Putamen (tissue), 1 donor: ENCODE data around the gene ST8SIA5.
"Not testable (repeated sequence)": the region's sequence is repeated elsewhere in the genome, so short reads cannot be mapped to it uniquely, and the experiment has no call there.

ENCODE experiments used
- DNase-seq: peaks from one replicate; pipeline ENCODE4 v3.0.0-alpha.2; 2016; ENCODE audit warnings: low spot score

The ST8SIA5 gene

GRCh38 chr18:46756559-46757201 is at the start of gene ST8SIA5:
TSS of gene ST8SIA5 (minus strand) at chr18:46757053. CDS start at chr18:46756508, 545 bp downstream.
- DNase-seq = no peak

GRCh38 chr18:46795945-46796344 is 39.1 kb upstream of the ST8SIA5 start:
- not testable (repeated sequence) for DNase-seq

DNA sequence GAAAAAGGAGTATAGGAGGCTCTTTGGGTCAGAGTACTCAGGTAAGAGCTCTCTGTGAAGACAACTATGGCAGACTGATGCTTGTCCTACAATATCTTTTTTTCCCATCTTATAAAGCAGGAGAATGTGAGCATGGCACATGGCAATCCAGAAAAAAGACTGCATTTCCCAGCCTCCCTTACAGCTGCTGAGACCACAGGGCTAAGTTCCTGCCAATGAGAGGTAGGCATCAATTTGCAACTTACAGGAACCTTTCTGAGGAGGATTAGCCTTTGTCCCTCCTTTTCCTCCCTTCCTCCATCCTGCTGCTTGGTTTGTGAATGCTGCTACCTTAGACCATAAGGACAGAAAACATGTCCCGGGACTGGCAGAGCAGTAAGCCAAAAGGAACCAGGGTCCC is 37.8 kb upstream of the ST8SIA5 start:
- no peak for DNase-seq

GRCh38 chr18:46793565-46793964 is 36.7 kb upstream of the ST8SIA5 start:
- no peak for DNase-seq

DNA sequence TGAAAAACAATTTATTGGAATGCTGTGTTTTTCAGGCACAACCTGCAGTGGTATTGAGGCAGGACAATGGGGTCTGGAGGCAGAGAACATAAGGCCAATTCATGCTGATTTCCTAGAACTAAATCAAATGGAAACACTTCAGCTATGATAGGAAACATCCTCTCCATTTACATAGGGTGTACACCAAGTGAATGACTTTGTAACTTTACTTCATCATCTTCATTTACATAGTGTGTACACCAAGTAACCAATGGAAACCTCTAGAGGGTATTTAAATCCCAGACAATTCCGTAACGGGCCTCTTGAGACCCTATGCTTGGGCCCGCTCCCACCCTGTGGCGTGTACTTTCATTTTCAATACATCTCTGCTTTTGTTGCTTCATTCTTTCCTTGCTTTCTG is 32.2 kb upstream of the ST8SIA5 start:
- DNase-seq = no peak

DNA sequence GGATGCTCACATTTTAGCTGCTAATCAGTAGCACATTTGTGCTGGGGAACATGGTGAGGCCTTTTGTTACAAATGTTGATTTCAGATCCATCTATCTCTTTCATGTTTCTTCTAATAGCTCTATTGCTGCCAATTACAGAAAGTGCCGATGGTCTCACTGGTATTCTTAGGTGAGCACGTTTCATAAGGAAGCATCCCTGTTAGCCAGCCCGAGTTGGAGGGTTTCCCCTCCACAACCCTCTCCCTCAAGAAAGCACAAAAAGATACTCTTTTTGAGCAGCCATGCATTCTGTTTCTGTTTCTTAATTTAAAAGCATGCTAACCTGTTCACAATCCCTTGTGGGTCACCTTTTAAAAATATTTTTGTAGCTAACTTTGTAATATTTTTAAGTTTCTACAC is 30.8 kb upstream of the ST8SIA5 start:
- no peak for DNase-seq

DNA sequence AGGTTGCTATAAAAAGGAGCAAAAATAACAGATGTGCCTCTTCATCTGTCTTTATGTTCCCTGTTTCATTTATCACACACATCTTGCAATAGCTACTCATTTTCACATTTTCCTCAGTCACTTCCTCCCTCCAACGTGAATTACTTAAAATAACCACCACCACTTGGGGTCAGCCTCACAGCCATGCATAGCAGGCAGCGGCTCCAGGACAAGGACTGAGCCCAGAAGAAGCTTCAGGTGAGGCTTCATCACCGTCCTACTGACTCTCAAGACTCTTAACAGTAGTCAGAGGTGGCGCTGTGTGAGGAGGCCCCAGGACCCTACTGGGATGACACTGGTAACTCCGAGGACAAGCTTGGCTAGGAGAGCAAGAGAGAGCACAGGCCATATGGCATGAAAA is 15.5 kb upstream of the ST8SIA5 start:
- no peak for DNase-seq

- peak; percentile 37 for DNase-seq
Measured at GRCh38 chr18:46771141-46771540, 14.3 kb upstream of the ST8SIA5 start.

GRCh38 chr18:46770708-46771107 is 13.9 kb upstream of the ST8SIA5 start:
- no peak for DNase-seq

DNA sequence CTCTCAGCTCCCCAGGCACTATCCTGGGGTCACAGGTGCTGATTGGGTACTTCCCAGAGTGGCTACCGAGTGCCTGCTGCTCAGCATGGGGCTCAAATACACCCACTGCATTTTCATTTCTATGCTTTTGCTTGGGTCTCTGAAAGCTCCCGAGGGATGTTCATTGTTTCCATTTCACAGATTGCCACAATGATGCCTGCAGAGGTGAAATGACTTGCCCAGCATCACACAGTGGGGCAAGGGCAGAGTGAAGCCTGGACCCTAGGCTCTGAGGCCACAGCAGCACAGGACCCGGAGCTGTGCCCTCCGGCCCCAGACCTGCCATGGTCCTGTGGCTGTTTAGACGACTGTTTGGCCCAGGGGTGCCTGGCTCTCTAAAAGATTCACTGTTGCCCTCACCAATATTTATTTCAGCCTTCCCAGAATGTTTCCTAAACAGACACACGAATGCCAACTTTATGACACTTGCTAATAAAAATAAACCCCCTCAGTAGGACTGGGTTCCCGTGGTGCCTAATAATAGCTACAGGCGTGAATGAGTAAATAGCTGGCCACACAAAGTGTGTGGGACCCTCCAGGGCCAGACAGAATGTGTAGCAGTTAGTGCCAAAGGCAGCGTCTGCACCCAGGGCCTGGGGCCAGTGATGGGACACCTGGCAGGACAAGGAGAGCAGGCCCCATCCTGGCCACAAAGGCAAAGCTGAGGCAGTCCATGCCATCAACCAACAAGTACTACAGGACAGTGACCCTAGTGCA is 11.5 kb upstream of the ST8SIA5 start:
- no peak for DNase-seq

DNA sequence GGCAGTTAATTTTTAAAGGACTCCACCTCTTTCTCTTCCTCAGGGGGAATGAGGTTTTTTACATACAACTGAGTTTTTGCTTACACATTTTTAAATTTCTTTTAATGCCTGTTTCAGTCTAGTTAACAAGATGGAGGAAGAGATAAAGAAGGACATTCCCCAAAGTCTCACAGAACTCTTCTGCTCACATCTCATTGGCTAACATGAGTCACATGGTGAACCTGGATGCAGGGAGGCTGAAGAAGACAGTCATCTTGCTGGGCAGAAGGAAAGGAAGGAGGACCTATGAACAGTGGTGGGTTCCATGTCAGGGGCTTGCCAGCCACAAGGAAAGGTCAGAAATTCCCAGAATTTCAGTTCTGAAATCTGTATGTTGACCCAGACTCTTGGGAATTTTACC is 10.4 kb upstream of the ST8SIA5 start:
- DNase-seq = no peak

- DNase-seq = no peak
Measured at GRCh38 chr18:46764586-46764985, 7.7 kb upstream of the ST8SIA5 start.

DNA sequence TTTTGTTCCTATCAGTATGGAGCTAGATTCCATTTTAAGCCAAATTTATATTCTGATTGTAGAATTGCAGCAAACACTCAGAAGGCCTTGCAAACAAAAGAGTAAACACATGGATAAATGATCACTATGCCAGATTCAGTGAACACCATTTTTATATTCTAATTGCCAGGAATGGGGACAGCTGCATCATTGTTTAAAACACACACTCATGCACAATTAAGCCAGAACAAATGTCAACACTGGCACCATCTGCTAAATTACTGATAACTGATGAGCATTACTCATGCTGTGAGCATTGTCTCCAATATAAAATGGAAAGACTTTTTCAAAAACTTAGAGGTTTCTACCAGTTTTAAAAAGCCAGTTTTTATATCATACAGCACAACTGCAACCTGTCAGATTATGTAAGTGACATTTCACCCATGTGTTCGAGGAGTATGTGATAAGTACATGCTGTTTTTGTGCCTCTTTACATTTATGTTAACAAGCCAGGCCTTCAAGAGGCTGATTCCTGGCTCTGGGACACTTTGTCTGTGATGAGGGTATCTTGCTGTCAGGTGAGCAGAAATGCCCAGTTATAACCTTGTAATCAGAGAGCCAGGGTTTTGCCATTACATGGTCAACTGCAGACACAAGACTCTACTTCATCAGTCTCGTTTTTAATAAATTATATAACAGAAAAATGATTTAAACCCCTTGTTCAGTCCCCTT is 4.4 kb upstream of the ST8SIA5 start:
- DNase-seq = no peak

DNA sequence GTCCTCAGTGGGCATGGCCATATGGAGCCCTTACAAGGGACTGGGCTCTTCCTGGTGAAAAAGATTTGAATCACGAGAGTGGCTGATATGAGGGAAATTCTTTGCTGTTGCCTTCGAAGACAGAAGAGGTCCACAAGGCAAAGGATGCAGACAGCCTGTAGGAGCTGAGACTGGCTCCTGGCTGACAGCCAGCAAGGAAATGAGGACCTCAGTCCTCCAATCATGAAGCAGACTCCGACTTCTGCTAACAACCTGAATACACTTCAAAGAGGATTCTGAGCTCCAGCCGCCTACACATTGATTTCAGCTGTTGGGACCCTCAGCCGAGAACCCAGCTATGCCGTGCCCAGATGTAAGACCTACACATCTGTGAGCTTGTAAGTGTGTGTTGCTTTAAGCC is 3.0 kb upstream of the ST8SIA5 start:
- no peak for DNase-seq

DNA sequence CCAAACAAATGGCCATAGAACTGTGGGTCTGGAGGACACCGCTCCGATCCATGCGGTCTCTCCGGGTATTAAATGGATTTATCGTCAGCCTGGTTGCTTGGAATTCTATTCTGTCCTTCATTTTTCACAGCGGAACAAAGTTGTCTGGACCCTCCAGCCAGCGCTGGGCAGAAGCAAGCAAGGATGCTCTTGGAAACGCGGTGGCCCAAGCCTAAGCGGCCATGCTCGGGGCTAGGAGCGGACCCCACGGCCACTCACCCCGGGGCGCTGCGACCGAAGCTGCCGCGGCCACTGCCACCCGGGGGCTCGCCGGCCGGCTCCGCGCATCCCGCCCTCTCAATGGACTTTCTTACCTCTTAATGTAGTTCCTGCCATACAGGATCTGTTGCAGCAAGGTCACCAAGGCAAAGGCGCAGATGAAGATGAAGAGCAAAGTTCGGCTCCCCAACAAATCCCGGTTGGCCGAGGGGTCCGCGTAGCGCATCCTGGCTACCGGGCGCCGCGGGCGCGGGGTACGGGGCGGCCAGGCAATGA is 761 bp downstream of the ST8SIA5 start:
- no peak for DNase-seq

- DNase-seq = no peak
Measured at GRCh38 chr18:46755315-46756024, 1.4 kb downstream of the ST8SIA5 start.

- no peak for DNase-seq
Measured at GRCh38 chr18:46754661-46755292, 2.1 kb downstream of the ST8SIA5 start.

DNA sequence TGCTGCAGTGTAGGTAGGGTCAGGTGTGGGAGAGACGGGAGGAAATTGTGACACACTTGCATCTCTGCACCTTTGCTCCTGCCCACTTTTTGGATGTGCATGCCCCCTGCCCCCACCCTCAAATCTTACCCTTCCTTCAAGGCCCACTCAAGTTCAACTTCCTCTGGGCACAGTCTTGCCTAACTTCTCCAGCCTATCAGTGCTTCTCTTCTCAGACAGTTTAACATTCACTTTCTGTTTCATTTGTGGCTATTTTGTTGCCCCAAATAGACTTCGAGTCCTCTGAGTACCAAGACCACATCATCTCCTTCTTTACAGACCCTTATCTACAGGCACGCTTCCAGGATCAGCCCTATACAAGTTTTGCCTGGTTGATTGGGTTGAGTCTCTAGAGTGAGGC is 2.7 kb downstream of the ST8SIA5 start:
- DNase-seq = no peak

DNA sequence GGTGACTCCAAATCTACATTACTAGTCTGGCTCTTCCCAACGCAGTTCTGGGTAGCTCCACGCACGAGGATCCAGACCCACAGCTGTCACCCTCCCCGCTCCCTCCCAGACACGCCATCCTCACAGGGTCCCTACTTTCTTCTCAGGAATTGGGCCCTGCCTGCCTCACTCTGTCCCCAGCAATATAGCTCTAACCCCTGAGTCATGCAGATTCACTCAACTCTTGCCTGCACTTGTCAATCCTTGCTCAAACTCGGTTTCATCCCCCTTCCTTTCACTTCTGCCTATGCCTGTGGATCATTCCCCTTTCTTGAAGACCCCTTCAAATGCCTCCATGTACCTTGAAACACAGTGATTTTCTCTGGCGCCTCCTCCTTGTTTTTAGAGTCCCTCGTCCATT is 5.0 kb downstream of the ST8SIA5 start:
- no peak for DNase-seq

DNA sequence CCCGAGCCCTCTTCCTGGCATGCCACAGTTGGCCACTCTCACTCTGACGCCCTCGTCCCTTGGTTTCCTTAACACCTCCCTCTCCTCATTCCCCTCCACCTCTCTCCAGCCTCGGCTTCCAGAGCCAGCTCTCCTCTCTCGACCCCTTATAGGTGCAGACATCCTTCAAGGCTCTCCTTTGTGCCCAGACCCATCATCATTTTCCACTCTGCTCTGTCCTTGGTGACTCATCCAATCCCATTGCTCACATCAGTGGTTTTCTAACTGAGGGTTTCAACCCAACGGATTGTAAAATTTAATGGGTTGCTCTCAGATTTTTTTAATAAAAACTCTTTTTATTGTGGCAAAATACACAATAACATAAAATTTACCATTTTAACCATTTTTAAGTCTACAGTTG is 6.2 kb downstream of the ST8SIA5 start:
- no peak for DNase-seq

GRCh38 chr18:46748466-46748865 is 8.4 kb downstream of the ST8SIA5 start:
- DNase-seq = no peak

- no peak for DNase-seq
Measured at GRCh38 chr18:46740046-46740445, 16.8 kb downstream of the ST8SIA5 start.
